Liver (tissue), 9 donors: ENCODE results near the gene LEKR1. TPM values are rescaled to one million over a fixed set of nuclear protein-coding genes. Genes with fewer than 3 reads are reported as not detected.

Experiments
- DNase-seq: peaks from one replicate; pipeline ENCODE4 v3.0.0-alpha.2; 2017; ENCODE audit warnings: low spot score
- H3K27ac ChIP-seq, 2 donors: one replicate each; pipeline ENCODE4 v1.7.0; 2013; ENCODE audit warnings: inconsistent platforms in 2 of 2, low read length in 2 of 2, control low read depth in 1 of 2, low read depth in 1 of 2, mild to moderate bottlenecking in 1 of 2
- H3K27me3 ChIP-seq, 4 donors: one replicate each; pipeline versions ENCODE4 v1.6.1 to v1.7.0; 2013; ENCODE audit warnings: low read length in 3 of 4, inconsistent platforms in 1 of 4, mild to moderate bottlenecking in 1 of 4, moderate library complexity in 1 of 4; ENCODE audit not compliant: control insufficient read depth in 4 of 4, insufficient read depth in 4 of 4
- H3K36me3 ChIP-seq, 4 donors: one replicate each; pipeline versions ENCODE4 v1.6.1 to v1.7.0; 2013; ENCODE audit warnings: low read length in 3 of 4, mild to moderate bottlenecking in 3 of 4, low read depth in 1 of 4, moderate library complexity in 1 of 4; ENCODE audit not compliant: control insufficient read depth in 4 of 4, insufficient read depth in 3 of 4
- H3K4me1 ChIP-seq, 4 donors: one replicate each; pipeline versions ENCODE4 v1.6.1 to v1.7.0; 2013; ENCODE audit warnings: low read length in 3 of 4, mild to moderate bottlenecking in 3 of 4, moderate library complexity in 1 of 4; ENCODE audit not compliant: control insufficient read depth in 4 of 4, insufficient read depth in 4 of 4
- H3K4me3 ChIP-seq, 3 donors: one replicate each; pipeline versions ENCODE4 v1.6.1 to v1.7.0; 2013; ENCODE audit warnings: low read length in 3 of 3, control low read depth in 1 of 3, low read depth in 1 of 3, mild to moderate bottlenecking in 1 of 3
- H3K9ac ChIP-seq, 2 donors: one replicate each; pipeline ENCODE4 v1.7.0; 2013; ENCODE audit warnings: low read length in 2 of 2, mild to moderate bottlenecking in 2 of 2, moderate library complexity in 2 of 2, control low read depth in 1 of 2, low read depth in 1 of 2
- H3K9me3 ChIP-seq, 4 donors: one replicate each; pipeline versions ENCODE4 v1.6.1 to v1.7.0; 2013; ENCODE audit warnings: low read length in 3 of 4; ENCODE audit not compliant: control insufficient read depth in 4 of 4
- HNF4A ChIP-seq, 2 donors: conservative IDR thresholded peaks; 2 replicates each; pipeline ENCODE4 v1.6.1; 2016; ENCODE audit warnings: antibody characterized with exemption in 2 of 2, mild to moderate bottlenecking in 2 of 2
- HNF4G ChIP-seq: IDR thresholded peaks from 2 replicates; pipeline ENCODE4 v1.6.1; 2016; ENCODE audit warnings: antibody characterized with exemption
- MAX ChIP-seq: IDR thresholded peaks from 2 replicates; pipeline ENCODE4 v1.6.1; 2016; ENCODE audit warnings: antibody characterized with exemption
- NR2F2 ChIP-seq: IDR thresholded peaks from 2 replicates; pipeline ENCODE4 v1.6.1; 2016; ENCODE audit warnings: antibody characterized with exemption
- REST ChIP-seq: IDR thresholded peaks from 2 replicates; pipeline ENCODE4 v1.6.1; 2016; ENCODE audit warnings: antibody characterized with exemption, mild to moderate bottlenecking
- RXRA ChIP-seq, 2 donors: IDR thresholded peaks; 2 replicates each; pipeline ENCODE4 v1.6.1; 2017 to 2018; ENCODE audit warnings: antibody characterized with exemption in 2 of 2, mild to moderate bottlenecking in 1 of 2
- SP1 ChIP-seq: IDR thresholded peaks from 2 replicates; pipeline ENCODE4 v1.6.1; 2018; ENCODE audit warnings: antibody characterized with exemption, mild to moderate bottlenecking
- WGBS: extraction: QIAGEN DNeasy Blood & Tissue Kit; methylation state at CpG from one replicate; pipeline ENCODE4 v1.1.7; 2013; 5-methylcytosine and 5-hydroxymethylcytosine counted together
- polyA plus RNA-seq, 2 donors: library from polyadenylated mRNA; stranded (reverse) in 1 of 2; unstranded in 1 of 2; fragments of 200-250 nt in 1 of 2; fragments of >200 nt in 1 of 2; fragmentation: Nextera tagmentation in 1 of 2; extraction: Ambion mirVana in 1 of 2; gene quantifications; one replicate each; pipeline versions ENCODE4 v1.2.1 to v1.2.3, GENCODE V29; 2013 to 2015
- total RNA-seq, 2 donors: library from RNA; depleted of rRNA; stranded (reverse); fragments of >200 nt; gene quantifications; one replicate each; pipeline ENCODE4 v1.2.3, GENCODE V29; 2014
- TF ChIP-seq, protein P1 (sequence below): IDR thresholded peaks from 2 replicates; pipeline ENCODE4 v1.6.1; 2016; ENCODE audit warnings: antibody characterized with exemption
- donor health status: healthy.
- donor health status: healthy.
- donor health status: healthy.
- donor health status: healthy.
- donor health status: healthy.

LEKR1 gene
- total and polyA plus RNA-seq, 4 donors: 0.19 to 0.72 (median 0.44) TPM

DNA sequence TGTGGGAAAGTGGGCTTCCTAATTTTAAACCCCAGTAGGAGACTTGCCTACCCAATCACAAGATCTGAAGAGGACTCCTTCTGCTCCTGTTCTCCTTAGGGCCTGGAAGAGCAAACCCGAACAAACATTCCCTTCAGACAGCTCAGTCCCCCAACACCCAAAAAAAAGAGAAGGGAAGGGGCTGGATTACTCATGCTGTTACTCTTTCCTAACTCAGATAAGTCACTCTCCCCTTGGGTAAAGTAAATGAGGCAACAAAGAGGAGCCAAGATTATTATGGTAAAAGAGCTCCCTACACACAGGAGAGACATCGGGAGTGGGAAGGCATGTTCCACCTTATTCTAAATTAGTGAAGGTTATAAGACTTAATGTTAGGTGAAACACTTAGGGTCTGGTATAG is 18.1 kb upstream of the LEKR1 start:
- Histone ChIP-seq H3K9me3 (no peaks in the 10 kb centered on the region), H3K9ac (no peak overlapping the region), H3K4me1 (peaks cover 2 to 19% (median 4%) of the 10 kb centered on the region in 4 donors), H3K27me3 (no peaks in the 10 kb centered on the region), H3K36me3 (no peaks in the 10 kb centered on the region), H3K27ac (no peak overlapping the region), H3K4me3 (no peak overlapping the region)
- 99% methylated on average over 2 of the region's 2 CpGs for whole genome bisulfite sequencing
- DNase-seq: no peak
- TF ChIP-seq RXRA (IDR thresholded peaks at IDR 0.05): no peak
- TF ChIP-seq REST: no peak
- TF ChIP-seq MAX: no peak

DNA sequence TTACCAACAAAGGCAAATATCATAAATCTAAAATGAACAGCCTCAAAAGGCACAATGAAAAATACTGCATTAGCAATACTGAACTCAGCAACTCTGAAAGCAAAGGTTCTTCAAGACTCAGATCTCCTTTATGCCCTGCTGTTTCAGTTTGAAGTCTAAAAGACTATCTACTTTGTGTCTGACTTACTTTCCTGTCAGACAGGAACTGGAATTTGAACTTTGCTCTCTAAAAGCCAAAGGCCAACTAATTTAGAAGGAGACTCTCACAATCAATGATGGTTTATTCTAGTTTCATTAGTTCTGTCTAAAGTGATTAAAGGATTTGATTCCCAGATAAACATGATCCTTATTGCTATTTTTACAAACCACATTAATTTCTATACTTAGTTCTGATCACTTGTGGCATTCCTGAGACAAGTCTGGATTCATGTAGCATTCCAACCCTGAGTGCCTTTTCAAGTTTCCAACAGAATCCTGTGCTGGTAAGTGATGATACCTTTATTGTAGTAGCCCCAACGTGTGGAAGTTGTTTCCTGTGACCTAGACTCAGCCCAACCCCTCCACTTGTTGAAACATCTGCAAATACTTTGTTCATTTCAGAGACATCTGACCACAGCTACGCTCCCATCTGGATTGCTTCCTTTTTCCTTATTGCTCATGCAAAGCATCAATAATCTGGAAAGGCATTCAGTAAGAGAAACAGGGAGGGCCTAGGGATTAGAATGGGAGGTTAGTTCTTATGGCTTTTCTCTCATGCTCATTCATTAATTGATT is 14.9 kb upstream of the LEKR1 start:
- WGBS: 46% methylated on average over 2 of the region's 2 CpGs
- Histone ChIP-seq H3K9ac (no peak overlapping the region), H3K4me1 (peaks cover 2 to 25% (median 6%) of the 10 kb centered on the region in 4 donors), H3K4me3 (no peak overlapping the region), H3K27me3 (no peaks in the 10 kb centered on the region), H3K9me3 (no peaks in the 10 kb centered on the region), H3K27ac (peak overlapping the region; percentile 0 to 39), H3K36me3 (no peaks in the 10 kb centered on the region)
- no peak for DNase-seq
- peak; percentile 84 to 91 for TF ChIP-seq HNF4A (conservative IDR thresholded peaks at IDR 0.05)
- TF ChIP-seq NR2F2: peak; percentile 90
- peak; percentile 53 for TF ChIP-seq HNF4G
- TF ChIP-seq REST: no peak
- TF ChIP-seq SP1: peak; percentile 42
- TF ChIP-seq RXRA (IDR thresholded peaks at IDR 0.05): peak; percentile 20 to 24
- TF ChIP-seq, protein P1, sequence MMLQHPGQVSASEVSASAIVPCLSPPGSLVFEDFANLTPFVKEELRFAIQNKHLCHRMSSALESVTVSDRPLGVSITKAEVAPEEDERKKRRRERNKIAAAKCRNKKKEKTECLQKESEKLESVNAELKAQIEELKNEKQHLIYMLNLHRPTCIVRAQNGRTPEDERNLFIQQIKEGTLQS: no peak
